Liver (tissue), 3 donors: ENCODE data around the gene FRMPD4.

Experiments
- EGR1 ChIP-seq, 2 donors: IDR thresholded peaks; 2 replicates each; pipeline ENCODE4 v1.6.1; 2016 to 2018; ENCODE audit warnings: antibody characterized with exemption in 2 of 2, low read depth in 2 of 2
- GABPA ChIP-seq, 2 donors: IDR thresholded peaks in 1 of 2; conservative IDR thresholded peaks in 1 of 2; 2 replicates each; pipeline ENCODE4 v1.6.1; 2016; ENCODE audit warnings: antibody characterized with exemption in 2 of 2, mild to moderate bottlenecking in 1 of 2, moderate library complexity in 1 of 2
- RAD21 ChIP-seq, 2 donors: IDR thresholded peaks; 2 replicates each; pipeline ENCODE4 v1.6.1; 2016; ENCODE audit warnings: antibody characterized with exemption in 2 of 2, mild to moderate bottlenecking in 2 of 2
- RXRA ChIP-seq, 2 donors: IDR thresholded peaks; 2 replicates each; pipeline ENCODE4 v1.6.1; 2017 to 2018; ENCODE audit warnings: antibody characterized with exemption in 2 of 2, mild to moderate bottlenecking in 1 of 2
- TAF1 ChIP-seq: conservative IDR thresholded peaks from 2 replicates; pipeline ENCODE4 v1.6.1; 2016; ENCODE audit warnings: antibody characterized with exemption, mild to moderate bottlenecking
- TF ChIP-seq, protein P1 (sequence below): IDR thresholded peaks from 2 replicates; pipeline ENCODE4 v1.6.1; 2016; ENCODE audit warnings: antibody characterized with exemption, mild to moderate bottlenecking
- TF ChIP-seq, protein P2 (sequence below): fragments of 150-350 bp; IDR thresholded peaks from 2 replicates; pipeline ENCODE4 v1.5.1; 2017; ENCODE audit warnings: improper control_type of control experiment, low read depth, low read length; ENCODE audit not compliant: missing input control
- TF ChIP-seq, protein P3 (sequence below): IDR thresholded peaks from 2 replicates; pipeline ENCODE4 v1.6.1; 2016; ENCODE audit warnings: antibody characterized with exemption
- TF ChIP-seq, protein P4 (sequence below): IDR thresholded peaks from 2 replicates; pipeline ENCODE4 v1.6.1; 2016; ENCODE audit warnings: antibody characterized with exemption
- donor health status: healthy.
- donor health status: healthy.

DNA sequence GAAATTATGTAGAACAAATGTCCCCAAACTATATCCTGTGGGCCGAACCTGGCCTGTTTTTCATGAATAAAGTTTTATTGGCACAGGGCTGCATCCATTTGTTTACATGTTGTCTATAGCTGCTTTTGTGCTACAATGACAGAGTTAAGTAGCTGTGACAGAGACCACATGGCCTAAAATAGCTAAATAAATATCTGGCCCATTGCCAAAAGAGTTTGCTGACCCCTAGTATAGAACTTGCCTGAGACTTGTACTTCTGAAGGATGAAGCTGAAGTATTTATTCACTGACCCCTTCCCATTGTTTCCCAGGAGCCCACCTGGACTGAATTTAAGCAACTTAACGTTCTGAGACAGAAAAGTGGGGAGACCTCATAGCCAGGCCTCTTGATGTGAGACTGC, 325.6 kb downstream of the FRMPD4 start:
- TF ChIP-seq, protein P1, sequence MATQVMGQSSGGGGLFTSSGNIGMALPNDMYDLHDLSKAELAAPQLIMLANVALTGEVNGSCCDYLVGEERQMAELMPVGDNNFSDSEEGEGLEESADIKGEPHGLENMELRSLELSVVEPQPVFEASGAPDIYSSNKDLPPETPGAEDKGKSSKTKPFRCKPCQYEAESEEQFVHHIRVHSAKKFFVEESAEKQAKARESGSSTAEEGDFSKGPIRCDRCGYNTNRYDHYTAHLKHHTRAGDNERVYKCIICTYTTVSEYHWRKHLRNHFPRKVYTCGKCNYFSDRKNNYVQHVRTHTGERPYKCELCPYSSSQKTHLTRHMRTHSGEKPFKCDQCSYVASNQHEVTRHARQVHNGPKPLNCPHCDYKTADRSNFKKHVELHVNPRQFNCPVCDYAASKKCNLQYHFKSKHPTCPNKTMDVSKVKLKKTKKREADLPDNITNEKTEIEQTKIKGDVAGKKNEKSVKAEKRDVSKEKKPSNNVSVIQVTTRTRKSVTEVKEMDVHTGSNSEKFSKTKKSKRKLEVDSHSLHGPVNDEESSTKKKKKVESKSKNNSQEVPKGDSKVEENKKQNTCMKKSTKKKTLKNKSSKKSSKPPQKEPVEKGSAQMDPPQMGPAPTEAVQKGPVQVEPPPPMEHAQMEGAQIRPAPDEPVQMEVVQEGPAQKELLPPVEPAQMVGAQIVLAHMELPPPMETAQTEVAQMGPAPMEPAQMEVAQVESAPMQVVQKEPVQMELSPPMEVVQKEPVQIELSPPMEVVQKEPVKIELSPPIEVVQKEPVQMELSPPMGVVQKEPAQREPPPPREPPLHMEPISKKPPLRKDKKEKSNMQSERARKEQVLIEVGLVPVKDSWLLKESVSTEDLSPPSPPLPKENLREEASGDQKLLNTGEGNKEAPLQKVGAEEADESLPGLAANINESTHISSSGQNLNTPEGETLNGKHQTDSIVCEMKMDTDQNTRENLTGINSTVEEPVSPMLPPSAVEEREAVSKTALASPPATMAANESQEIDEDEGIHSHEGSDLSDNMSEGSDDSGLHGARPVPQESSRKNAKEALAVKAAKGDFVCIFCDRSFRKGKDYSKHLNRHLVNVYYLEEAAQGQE, result no peak
- TF ChIP-seq, protein P2, sequence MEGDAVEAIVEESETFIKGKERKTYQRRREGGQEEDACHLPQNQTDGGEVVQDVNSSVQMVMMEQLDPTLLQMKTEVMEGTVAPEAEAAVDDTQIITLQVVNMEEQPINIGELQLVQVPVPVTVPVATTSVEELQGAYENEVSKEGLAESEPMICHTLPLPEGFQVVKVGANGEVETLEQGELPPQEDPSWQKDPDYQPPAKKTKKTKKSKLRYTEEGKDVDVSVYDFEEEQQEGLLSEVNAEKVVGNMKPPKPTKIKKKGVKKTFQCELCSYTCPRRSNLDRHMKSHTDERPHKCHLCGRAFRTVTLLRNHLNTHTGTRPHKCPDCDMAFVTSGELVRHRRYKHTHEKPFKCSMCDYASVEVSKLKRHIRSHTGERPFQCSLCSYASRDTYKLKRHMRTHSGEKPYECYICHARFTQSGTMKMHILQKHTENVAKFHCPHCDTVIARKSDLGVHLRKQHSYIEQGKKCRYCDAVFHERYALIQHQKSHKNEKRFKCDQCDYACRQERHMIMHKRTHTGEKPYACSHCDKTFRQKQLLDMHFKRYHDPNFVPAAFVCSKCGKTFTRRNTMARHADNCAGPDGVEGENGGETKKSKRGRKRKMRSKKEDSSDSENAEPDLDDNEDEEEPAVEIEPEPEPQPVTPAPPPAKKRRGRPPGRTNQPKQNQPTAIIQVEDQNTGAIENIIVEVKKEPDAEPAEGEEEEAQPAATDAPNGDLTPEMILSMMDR, result no peak
- no peak for TF ChIP-seq RAD21 (IDR thresholded peaks at IDR 0.05)
- no peak for TF ChIP-seq GABPA (IDR thresholded peaks at IDR 0.05 in 1 of 2, conservative IDR thresholded peaks at IDR 0.05 in 1 of 2)
- TF ChIP-seq, protein P3, sequence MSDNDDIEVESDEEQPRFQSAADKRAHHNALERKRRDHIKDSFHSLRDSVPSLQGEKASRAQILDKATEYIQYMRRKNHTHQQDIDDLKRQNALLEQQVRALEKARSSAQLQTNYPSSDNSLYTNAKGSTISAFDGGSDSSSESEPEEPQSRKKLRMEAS, result no peak
- TF ChIP-seq TAF1, result no peak
- TF ChIP-seq RXRA (IDR thresholded peaks at IDR 0.05), result no peak
- TF ChIP-seq, protein P4, sequence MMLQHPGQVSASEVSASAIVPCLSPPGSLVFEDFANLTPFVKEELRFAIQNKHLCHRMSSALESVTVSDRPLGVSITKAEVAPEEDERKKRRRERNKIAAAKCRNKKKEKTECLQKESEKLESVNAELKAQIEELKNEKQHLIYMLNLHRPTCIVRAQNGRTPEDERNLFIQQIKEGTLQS, result no peak
- no peak for TF ChIP-seq EGR1 (IDR thresholded peaks at IDR 0.05; ENCODE audit: low read depth in 2 of 2)
